GM03348 (cell line): ENCODE measurements around the gene GRIK4.
A peak's percentile ranks its signal among the peaks of the same experiment; 100 is the strongest.
"Not testable (repeated sequence)": the region's sequence is repeated elsewhere in the genome, so short reads cannot be mapped to it uniquely, and the experiment has no call there.

Experiments used
- DNase-seq: peaks from one replicate; pipeline ENCODE4 v3.0.0; 2012; ENCODE audit warnings: low spot score

GRIK4 gene

GRCh38 chr11:120608760-120609211 lies 97.2 kb downstream of the GRIK4 start:
- peak; percentile 70 for DNase-seq

DNA sequence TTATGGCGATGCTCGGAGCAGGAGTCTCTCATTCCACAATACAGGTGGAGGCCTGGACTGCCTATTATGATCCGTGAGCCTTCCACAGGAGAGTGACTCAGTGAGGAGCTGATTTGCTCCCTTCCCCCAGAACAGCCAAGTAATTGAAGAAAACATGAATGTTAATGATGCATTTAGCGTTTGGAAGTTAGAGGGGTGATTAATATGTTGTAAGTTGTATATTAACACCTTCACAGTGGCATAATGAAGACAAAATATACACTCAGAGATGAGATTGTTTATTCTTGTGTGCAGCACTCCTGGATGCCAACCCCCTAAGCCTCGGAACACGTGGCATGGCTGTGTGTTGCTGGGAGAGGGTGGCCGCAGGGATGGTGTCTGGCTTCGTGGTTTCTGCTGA lies 98.6 kb downstream of the GRIK4 start:
- DNase-seq: no peak

- DNase-seq: no peak
Observed at GRCh38 chr11:120611581-120611980, 100.0 kb downstream of the GRIK4 start.

GRCh38 chr11:120612513-120613263 lies 101.1 kb downstream of the GRIK4 start:
- DNase-seq: no peak

- DNase-seq: no peak
Observed at GRCh38 chr11:120613264-120614226, 102.0 kb downstream of the GRIK4 start.

DNA sequence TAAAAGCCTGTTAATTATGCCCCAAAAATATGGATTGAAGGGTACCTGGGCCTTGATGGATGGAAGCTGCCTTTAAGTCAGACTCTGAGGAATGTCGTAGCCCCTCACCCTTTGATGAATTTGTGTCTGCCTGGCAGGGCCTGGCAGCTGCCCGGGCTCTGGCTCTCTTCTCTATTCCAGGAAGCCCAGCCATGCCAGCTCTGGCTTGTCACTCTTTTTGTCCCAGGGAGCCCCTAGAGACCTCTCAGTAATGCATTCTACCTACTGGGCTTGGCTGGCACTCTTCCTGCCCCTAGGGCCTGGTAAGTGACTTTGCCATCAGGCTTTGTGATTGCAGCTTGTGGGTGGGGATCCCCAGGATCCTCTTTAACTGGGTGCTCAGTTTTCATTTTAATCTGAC lies 103.8 kb downstream of the GRIK4 start:
- DNase-seq: no peak

DNA sequence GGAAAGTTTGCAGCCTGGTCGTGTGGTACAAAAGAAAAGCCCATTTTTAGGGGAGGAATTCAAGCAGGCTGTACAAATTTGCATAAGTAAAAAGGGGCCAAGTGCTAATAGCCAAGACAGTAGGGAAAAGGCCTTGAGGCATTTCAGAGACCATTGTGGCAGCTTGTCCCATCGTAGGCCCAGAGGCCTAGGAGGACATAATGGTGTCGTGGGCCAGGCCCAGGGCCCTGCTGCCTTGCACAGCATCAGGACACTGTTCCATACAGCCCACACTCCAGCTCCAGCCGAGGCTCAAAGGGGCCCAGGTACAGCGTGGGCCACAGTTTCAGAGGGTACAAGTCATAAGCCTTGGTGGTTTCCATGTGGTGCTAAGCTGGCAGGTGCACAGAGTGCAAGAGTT lies 106.9 kb downstream of the GRIK4 start:
- no peak for DNase-seq

GRCh38 chr11:120622189-120622875 lies 110.8 kb downstream of the GRIK4 start:
- no peak for DNase-seq

DNA sequence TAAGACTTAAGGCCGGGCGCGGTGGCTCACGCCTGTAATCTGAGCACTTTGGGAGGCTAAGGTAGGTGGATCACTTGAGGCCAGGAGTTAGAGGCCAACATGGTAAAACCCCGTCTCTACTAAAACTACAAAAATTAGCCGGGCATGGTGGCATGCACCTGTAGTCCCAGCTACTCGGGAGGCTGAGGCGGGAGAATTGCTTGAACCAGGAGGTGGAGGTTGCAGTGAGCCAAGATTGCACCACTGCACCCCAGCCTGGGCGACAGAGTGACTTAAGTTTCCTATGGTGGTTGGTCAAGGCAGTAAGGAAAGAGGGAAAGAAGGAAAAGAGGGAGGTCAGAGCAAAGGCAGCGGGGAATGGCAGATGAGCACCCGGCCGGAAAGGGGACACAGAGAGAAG lies 113.4 kb downstream of the GRIK4 start:
- DNase-seq: not testable (repeated sequence)

GRCh38 chr11:120625565-120625964 lies 114.0 kb downstream of the GRIK4 start:
- no peak for DNase-seq

DNA sequence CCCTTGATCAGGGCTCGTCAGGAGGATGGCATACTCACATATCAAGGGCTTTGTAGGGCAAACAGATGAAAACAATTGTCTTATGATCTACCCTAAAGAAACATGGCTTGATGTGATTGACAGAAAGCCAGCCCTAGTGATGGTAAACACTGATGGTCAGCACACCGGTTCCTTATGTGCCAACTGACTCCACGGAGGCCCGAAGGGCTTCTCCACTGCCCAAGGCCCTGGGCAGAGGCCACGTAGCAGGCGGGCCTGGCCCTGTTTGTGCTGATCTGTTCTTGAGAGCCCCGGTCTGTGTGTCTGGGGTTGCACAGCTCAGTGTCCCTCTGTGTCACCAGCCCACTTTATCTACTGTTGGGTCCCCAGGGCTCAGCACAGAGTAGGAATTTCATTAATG lies 115.2 kb downstream of the GRIK4 start:
- DNase-seq: no peak

- DNase-seq: no peak
Observed at GRCh38 chr11:120627327-120628163, 116.0 kb downstream of the GRIK4 start.

- DNase-seq: no peak
Observed at GRCh38 chr11:120629407-120630080, 118.0 kb downstream of the GRIK4 start.

DNA sequence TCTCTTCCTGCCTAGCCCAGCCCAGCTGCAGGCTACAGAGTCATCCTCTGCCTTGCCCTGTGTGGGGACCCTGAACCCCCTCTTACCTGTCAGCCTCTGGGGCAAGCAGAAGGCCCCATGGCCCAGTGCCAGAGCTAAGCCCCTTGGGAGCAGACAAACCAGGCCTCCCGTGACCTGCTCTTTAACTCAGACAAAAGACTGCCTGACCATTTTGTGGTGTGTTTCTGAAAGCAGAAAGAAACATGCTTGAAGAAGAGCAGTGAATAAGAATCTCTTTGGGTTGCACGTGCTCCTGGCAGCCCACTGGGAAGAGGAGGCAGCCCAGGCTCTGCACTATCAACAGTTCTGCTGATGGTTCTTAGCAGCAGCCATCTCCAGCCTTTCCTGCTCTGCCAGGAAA lies 118.6 kb downstream of the GRIK4 start:
- no peak for DNase-seq

DNA sequence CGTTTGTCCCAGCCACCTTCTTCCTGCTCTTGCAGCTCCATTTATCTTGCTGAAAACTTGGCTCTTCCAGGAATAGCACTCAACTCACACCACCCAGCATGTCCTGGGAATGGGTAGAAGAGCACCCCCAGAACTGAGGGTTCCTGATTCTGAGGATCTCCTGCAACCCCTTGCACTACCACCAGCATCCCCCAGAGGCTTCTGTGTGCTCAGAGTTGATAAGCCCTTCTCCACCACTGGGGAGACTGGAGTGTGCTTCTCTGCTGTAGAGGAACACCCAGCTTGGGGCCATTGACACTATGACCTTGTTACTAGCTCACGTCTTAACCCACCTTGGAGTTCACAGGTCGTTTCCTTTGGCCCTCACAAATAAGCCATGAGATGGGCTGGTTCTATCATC lies 121.0 kb downstream of the GRIK4 start:
- DNase-seq: no peak

- DNase-seq: no peak
Observed at GRCh38 chr11:120633616-120634393, 122.3 kb downstream of the GRIK4 start.

GRCh38 chr11:120634706-120635105 lies 123.2 kb downstream of the GRIK4 start:
- DNase-seq: no peak

- no peak for DNase-seq
Observed at GRCh38 chr11:120635136-120635810, 123.7 kb downstream of the GRIK4 start.

GRCh38 chr11:120637131-120637530 lies 125.6 kb downstream of the GRIK4 start:
- no peak for DNase-seq
